Measurements from ENCODE around the gene FCHSD2. TPM values are rescaled to one million over a fixed set of nuclear protein-coding genes. Genes with fewer than 3 reads are reported as not detected.

The FCHSD2 gene
- total and polyA plus RNA-seq, 2 of the 8 experiments (the other 6 are each of a cell fraction or from before 2014, with no cell fraction given): 4.1 to 7.8 TPM

DNA sequence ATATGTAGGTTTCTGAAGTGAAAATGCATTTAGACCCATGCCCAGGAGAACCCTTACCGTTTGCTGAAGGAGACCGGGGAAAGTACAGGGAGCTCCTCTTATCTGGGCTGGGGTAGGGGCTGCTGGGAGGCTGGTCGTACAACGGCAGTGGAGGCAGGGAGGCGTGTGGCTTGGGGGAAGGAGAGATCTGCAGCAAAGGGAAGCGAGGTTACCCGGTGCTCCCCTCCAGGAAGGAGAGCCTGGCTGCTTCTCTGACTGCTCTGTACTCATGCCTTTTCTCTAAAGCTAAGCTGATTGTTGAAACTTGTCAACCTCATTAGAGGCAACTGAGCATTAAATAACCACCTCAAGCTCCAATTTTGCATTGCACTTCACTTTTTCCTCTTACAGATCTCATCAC lies 300.7 kb downstream of the FCHSD2 start:
- H2AK5ac ChIP-seq (ENCODE audit: low read depth, low read length): no peak overlapping the region
- H3K23ac ChIP-seq (ENCODE audit: insufficient read length): no peak overlapping the region
- no peak overlapping the region for H2BK5ac ChIP-seq (ENCODE audit: low read depth, low read length)
- H3K9me3 ChIP-seq (ENCODE audit: insufficient read depth in 2 of 2, low read depth in 1 of 2, low read length in 1 of 2): no peaks in the 10 kb centered on the region
- ChIA-PET CTCF (ENCODE audit: partially characterized antibody) (interaction anchor here (0.6 to 4.1 kb wide), 13 partner anchors 9 to 370 kb away, joined by 3 to 34 read pairs (median 4); partner anchors contain the start of gene FCHSD2), POLR2A (ENCODE audit: partially characterized antibody) (interaction anchor here (1.2 kb wide), 2 partner anchors 14 to 301 kb away, joined by 3 to 4 read pairs; partner anchors contain the start of gene FCHSD2)
- no peak overlapping the region for H4K5ac ChIP-seq (ENCODE audit: insufficient read length, low read depth, low read length)
- H3K4me2 ChIP-seq (ENCODE audit: insufficient read depth in 1 of 2, low read depth in 2 of 2, low read length in 2 of 2): no peak overlapping the region
- H2BK15ac ChIP-seq (ENCODE audit: low read length): no peak overlapping the region
- H2AFZ ChIP-seq (ENCODE audit: low read length): no peak overlapping the region
- no peaks in the 10 kb centered on the region for H3K79me1 ChIP-seq (ENCODE audit: low read depth, low read length)
- no peak overlapping the region for H2BK120ac ChIP-seq (replicated peaks; ENCODE audit: low read depth, low read length)
- no peak overlapping the region; the same call in 1 of the 2 replicates for H4K8ac ChIP-seq (ENCODE audit: extremely low read depth, insufficient read depth, low read length)
- TF ChIP-seq RBBP5 (IDR thresholded peaks at IDR 0.05; ENCODE audit: borderline replicate concordance, low read depth, low read length): no peak
- no peak for TF ChIP-seq CBX5 (IDR thresholded peaks at IDR 0.05; ENCODE audit: low read depth, low read length)
- TF ChIP-seq RXRA (IDR thresholded peaks at IDR 0.05; ENCODE audit: insufficient read depth, low read depth, low read length): no peak
- no peaks in the 10 kb centered on the region for H3K79me2 ChIP-seq (ENCODE audit: control insufficient read depth in 1 of 2, insufficient read depth in 2 of 2, low read length in 2 of 2)
- H3K4ac ChIP-seq (replicated peaks; ENCODE audit: insufficient read length, low read depth, low read length): no peak overlapping the region
- WGBS, 2 experiments (ENCODE audit: extremely low coverage in 1 of 2, insufficient coverage in 1 of 2, insufficient read length in 1 of 2, insufficient replicate concordance in 2 of 2, low coverage in 1 of 2, low lambda C conversion rate in 2 of 2, missing lambda C conversion rate in 1 of 2): 83% methylated on average over 7 of the region's 7 CpGs; no CpG with 5 or more reads in 1 of the 2 experiments
- no peaks in the 10 kb centered on the region for H3K23me2 ChIP-seq (ENCODE audit: low read depth, low read length)
- no peak overlapping the region for H3K56ac ChIP-seq (replicated peaks; ENCODE audit: insufficient read length, low read depth, low read length)
- DNase-seq (ENCODE audit: low read depth in 1 of 2, low spot score in 2 of 2) (no peak), FAIRE-seq (no peak)
- H2BK12ac ChIP-seq (ENCODE audit: low read depth, low read length): no peak overlapping the region
- H3K14ac ChIP-seq (ENCODE audit: insufficient read length): no peak overlapping the region
- no peaks in the 10 kb centered on the region for H4K20me1 ChIP-seq (replicated peaks in 1 of 2; ENCODE audit: control insufficient read depth in 1 of 2, insufficient read depth in 2 of 2, low read length in 2 of 2)
- no peaks in the 10 kb centered on the region for H3K36me3 ChIP-seq (ENCODE audit: control insufficient read depth in 2 of 4, insufficient read depth in 4 of 4, low read length in 3 of 4)
- H2BK20ac ChIP-seq (ENCODE audit: low read length): no peak overlapping the region
- no peaks in the 10 kb centered on the region for H3K4me1 ChIP-seq (replicated peaks in 1 of 4; ENCODE audit: control insufficient read depth in 3 of 4, insufficient read depth in 4 of 4, low read length in 3 of 4)
- H3K9ac ChIP-seq (replicated peaks in 1 of 4; ENCODE audit: extremely low read depth in 1 of 4, low read depth in 3 of 4, low read length in 3 of 4): no peak overlapping the region
- H3K18ac ChIP-seq (ENCODE audit: extremely low read depth, low read length): no peak overlapping the region
- no peak overlapping the region for H3K27ac ChIP-seq (ENCODE audit: low read depth, low read length)
- no peaks in the 10 kb centered on the region for H3K27me3 ChIP-seq (replicated peaks in 1 of 4; ENCODE audit: control insufficient read depth in 3 of 4, extremely low read depth in 1 of 4, insufficient read depth in 3 of 4, low read length in 3 of 4)
- H4K91ac ChIP-seq (replicated peaks; ENCODE audit: insufficient read length, low read length): no peak overlapping the region
- H3K4me3 ChIP-seq (ENCODE audit: extremely low read depth in 1 of 4, insufficient read depth in 2 of 4, low read depth in 3 of 4, low read length in 4 of 4): no peak overlapping the region
